Measurements from ENCODE around the gene PCDHB14.
"Not testable (repeated sequence)": the region's sequence is repeated elsewhere in the genome, so short reads cannot be mapped to it uniquely, and the experiment has no call there.

PCDHB14 gene

DNA sequence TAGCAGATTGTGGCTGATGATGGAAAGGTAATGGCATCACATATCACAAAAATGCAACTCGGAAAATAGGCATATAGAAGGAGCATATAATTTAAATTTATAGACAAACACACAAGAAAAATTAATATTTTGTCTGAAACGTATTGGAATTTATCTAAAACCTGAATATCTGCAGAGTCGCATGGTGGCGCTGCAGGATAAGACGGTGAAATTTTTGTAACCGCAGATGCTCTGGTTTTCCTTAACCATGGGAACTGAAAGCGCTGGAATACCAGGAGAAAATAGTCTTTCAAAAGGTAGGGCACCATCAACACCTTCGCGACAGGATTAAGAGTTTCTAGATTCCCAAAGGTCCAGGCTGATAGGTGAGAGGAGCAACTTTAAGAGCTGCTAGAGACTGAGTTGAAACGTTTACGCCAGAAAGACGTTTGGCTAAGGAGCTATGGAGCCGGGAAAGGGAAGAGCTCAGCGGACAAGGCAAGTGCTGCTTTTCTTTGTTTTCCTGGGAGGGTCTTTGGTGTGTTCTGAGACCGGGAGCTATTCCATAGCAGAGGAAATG, 11.0 kb downstream of the PCDHB14 start:
- Histone ChIP-seq H3K9me3 (ENCODE audit: severe bottlenecking) (peaks cover 10% of the 10 kb centered on the region), H3K27ac (ENCODE audit: poor library complexity, severe bottlenecking) (no peak overlapping the region), H3K27me3 (ENCODE audit: insufficient read depth, poor library complexity, severe bottlenecking) (peaks cover 16% of the 10 kb centered on the region), H3K4me1 (ENCODE audit: insufficient read depth, poor library complexity, severe bottlenecking) (no peaks in the 10 kb centered on the region), H3K36me3 (ENCODE audit: low read depth) (no peaks in the 10 kb centered on the region), H3K4me3 (ENCODE audit: severe bottlenecking) (no peak overlapping the region)
- no peak for DNase-seq (ENCODE audit: low spot score)
- no peak for ATAC-seq (ENCODE audit: low read depth)
- TF ChIP-seq, protein P1, sequence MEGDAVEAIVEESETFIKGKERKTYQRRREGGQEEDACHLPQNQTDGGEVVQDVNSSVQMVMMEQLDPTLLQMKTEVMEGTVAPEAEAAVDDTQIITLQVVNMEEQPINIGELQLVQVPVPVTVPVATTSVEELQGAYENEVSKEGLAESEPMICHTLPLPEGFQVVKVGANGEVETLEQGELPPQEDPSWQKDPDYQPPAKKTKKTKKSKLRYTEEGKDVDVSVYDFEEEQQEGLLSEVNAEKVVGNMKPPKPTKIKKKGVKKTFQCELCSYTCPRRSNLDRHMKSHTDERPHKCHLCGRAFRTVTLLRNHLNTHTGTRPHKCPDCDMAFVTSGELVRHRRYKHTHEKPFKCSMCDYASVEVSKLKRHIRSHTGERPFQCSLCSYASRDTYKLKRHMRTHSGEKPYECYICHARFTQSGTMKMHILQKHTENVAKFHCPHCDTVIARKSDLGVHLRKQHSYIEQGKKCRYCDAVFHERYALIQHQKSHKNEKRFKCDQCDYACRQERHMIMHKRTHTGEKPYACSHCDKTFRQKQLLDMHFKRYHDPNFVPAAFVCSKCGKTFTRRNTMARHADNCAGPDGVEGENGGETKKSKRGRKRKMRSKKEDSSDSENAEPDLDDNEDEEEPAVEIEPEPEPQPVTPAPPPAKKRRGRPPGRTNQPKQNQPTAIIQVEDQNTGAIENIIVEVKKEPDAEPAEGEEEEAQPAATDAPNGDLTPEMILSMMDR (IDR thresholded peaks at IDR 0.05; ENCODE audit: poor library complexity, severe bottlenecking) = peak; percentile 43

DNA sequence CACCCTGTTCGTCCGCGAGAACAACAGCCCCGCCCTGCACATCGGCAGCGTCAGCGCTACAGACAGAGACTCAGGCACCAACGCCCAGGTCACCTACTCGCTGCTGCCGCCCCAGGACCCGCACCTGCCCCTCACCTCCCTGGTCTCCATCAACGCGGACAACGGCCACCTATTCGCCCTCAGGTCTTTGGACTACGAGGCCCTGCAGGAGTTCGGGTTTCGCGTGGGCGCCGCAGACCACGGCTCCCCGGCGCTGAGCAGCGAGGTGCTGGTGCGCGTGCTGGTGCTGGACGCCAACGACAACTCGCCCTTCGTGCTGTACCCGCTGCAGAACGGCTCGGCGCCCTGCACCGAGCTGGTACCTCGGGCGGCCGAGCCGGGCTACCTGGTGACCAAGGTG, 12.8 kb downstream of the PCDHB14 start:
- H3K27ac ChIP-seq (ENCODE audit: poor library complexity, severe bottlenecking); DNase-seq (ENCODE audit: low spot score); H3K4me3 ChIP-seq (ENCODE audit: severe bottlenecking); H3K4me1 ChIP-seq (ENCODE audit: insufficient read depth, poor library complexity, severe bottlenecking); H3K36me3 ChIP-seq (ENCODE audit: low read depth); ATAC-seq (ENCODE audit: low read depth): not testable (repeated sequence)
- peaks cover 16% of the 10 kb centered on the region for H3K9me3 ChIP-seq (ENCODE audit: severe bottlenecking)
- H3K27me3 ChIP-seq (ENCODE audit: insufficient read depth, poor library complexity, severe bottlenecking) = peaks cover 24% of the 10 kb centered on the region

DNA sequence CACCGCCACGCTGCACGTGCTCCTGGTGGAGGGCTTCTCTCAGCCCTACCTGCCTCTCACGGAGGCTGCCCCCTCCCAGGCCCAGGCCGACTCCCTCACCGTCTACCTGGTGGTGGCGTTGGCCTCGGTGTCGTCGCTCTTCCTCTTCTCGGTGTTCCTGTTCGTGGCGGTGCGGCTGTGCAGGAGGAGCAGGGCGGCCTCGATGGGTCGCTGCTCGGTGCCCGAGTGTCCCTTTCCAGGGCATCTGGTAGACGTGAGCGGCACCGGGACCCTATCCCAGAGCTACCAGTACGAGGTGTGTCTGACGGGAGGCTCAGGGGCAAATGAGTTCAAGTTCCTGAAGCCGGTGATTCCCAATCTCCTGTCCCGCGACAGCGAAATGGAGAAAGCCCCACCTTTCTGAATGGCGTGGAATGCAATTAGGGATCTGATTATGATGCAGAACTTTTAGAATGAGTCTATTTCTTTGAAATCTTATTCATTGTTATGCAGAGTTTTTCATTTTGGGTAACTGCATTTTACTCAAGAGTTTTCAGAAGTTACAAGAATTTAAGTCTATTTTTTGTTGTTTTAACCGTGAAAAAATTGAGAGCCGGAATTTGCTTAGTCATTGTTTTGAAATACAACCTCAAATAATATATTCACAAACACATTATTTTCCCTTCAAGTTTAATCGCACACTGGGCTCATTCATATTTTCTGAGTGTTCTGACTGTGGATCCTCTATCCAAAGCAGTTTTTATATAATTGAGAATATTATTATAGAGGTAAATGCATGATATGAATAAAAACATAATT, 13.6 kb downstream of the PCDHB14 start:
- H3K9me3 ChIP-seq (ENCODE audit: severe bottlenecking) = peaks cover 16% of the 10 kb centered on the region
- ATAC-seq (ENCODE audit: low read depth) (no peak), DNase-seq (ENCODE audit: low spot score) (no peak)
- H3K36me3 ChIP-seq (ENCODE audit: low read depth) = no peaks in the 10 kb centered on the region
- TF ChIP-seq, protein P1 (IDR thresholded peaks at IDR 0.05; ENCODE audit: poor library complexity, severe bottlenecking) = no peak
- no peak overlapping the region for H3K4me3 ChIP-seq (ENCODE audit: severe bottlenecking)
- H3K27ac ChIP-seq (ENCODE audit: poor library complexity, severe bottlenecking) = no peak overlapping the region
- peaks cover 24% of the 10 kb centered on the region for H3K27me3 ChIP-seq (ENCODE audit: insufficient read depth, poor library complexity, severe bottlenecking)
- no peaks in the 10 kb centered on the region for H3K4me1 ChIP-seq (ENCODE audit: insufficient read depth, poor library complexity, severe bottlenecking)

DNA sequence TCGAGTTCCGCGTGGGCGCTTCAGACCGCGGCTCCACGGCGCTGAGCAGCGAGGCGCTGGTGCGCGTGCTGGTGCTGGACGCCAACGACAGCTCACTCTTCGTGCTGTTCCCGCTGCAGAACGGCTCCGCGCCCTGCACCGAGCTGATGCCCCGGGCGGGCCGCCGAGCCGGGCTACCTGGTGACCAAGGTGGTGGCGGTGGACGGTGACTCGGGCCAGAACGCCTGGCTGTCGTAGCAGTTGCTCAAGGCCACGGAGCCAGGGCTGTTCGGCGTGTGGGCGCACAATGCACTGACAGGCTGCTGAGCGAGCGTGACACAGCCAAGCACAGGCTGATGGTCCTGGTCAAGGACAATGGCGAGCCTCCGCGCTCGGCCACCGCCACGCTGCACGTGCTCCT, 18.4 kb downstream of the PCDHB14 start:
- DNase-seq (ENCODE audit: low spot score) (no peak), ATAC-seq (ENCODE audit: low read depth) (no peak)
- Histone ChIP-seq H3K9me3 (ENCODE audit: severe bottlenecking) (peaks cover 20% of the 10 kb centered on the region), H3K27me3 (ENCODE audit: insufficient read depth, poor library complexity, severe bottlenecking) (peaks cover 15% of the 10 kb centered on the region), H3K4me3 (ENCODE audit: severe bottlenecking) (no peak overlapping the region), H3K27ac (ENCODE audit: poor library complexity, severe bottlenecking) (no peak overlapping the region), H3K4me1 (ENCODE audit: insufficient read depth, poor library complexity, severe bottlenecking) (no peaks in the 10 kb centered on the region), H3K36me3 (ENCODE audit: low read depth) (no peaks in the 10 kb centered on the region)
- TF ChIP-seq, protein P1 (IDR thresholded peaks at IDR 0.05; ENCODE audit: poor library complexity, severe bottlenecking) = no peak

DNA sequence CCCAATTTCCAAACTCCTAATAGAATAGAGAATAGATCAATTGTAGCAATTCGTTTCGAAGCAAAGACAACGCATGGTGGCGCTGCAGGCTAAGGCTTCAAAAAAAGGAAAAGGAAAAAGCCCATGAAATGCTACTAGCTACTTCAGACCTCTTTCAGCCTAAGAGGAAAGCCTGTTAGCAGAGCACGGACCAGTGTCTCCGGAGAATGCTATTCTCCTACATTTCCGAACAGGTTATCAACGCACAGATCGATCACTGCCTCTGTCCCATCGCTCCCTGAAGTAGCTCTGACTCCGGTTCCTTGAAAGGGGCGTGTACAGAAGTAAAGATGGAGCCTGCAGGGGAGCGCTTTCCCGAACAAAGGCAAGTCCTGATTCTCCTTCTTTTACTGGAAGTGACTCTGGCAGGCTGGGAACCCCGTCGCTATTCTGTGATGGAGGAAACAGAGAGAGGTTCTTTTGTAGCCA, 22.1 kb downstream of the PCDHB14 start, which contains the start of gene PCDHB15:
Gene PCDHB15 (plus strand): TSS at position 146 of the 468 bp plus-strand sequence. CDS start 184 bp downstream, at position 330.
- Histone ChIP-seq H3K27me3 (ENCODE audit: insufficient read depth, poor library complexity, severe bottlenecking) (peaks cover 6% of the 10 kb centered on the region), H3K36me3 (ENCODE audit: low read depth) (no peaks in the 10 kb centered on the region), H3K4me1 (ENCODE audit: insufficient read depth, poor library complexity, severe bottlenecking) (no peaks in the 10 kb centered on the region), H3K4me3 (ENCODE audit: severe bottlenecking) (no peak within 1 kb of the TSS), H3K9me3 (ENCODE audit: severe bottlenecking) (peaks cover 28% of the 10 kb centered on the region), H3K27ac (ENCODE audit: poor library complexity, severe bottlenecking) (no peak within 1 kb of the TSS)
- TF ChIP-seq, protein P1 (IDR thresholded peaks at IDR 0.05; ENCODE audit: poor library complexity, severe bottlenecking) = no peak
- ATAC-seq (ENCODE audit: low read depth) (no peak), DNase-seq (ENCODE audit: low spot score) (no peak)

DNA sequence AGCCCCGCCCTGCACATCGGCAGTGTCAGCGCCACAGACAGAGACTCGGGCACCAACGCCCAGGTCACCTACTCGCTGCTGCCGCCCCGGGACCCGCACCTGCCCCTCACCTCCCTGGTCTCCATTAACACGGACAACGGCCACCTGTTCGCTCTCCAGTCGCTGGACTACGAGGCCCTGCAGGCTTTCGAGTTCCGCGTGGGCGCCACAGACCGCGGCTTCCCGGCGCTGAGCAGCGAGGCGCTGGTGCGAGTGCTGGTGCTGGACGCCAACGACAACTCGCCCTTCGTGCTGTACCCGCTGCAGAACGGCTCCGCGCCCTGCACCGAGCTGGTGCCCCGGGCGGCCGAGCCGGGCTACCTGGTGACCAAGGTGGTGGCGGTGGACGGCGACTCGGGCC, 23.8 kb downstream of the PCDHB14 start:
- H3K27ac ChIP-seq (ENCODE audit: poor library complexity, severe bottlenecking); H3K4me1 ChIP-seq (ENCODE audit: insufficient read depth, poor library complexity, severe bottlenecking); H3K4me3 ChIP-seq (ENCODE audit: severe bottlenecking); DNase-seq (ENCODE audit: low spot score); H3K27me3 ChIP-seq (ENCODE audit: insufficient read depth, poor library complexity, severe bottlenecking); ATAC-seq (ENCODE audit: low read depth); H3K36me3 ChIP-seq (ENCODE audit: low read depth): not testable (repeated sequence)
- peaks cover 24% of the 10 kb centered on the region for H3K9me3 ChIP-seq (ENCODE audit: severe bottlenecking)

DNA sequence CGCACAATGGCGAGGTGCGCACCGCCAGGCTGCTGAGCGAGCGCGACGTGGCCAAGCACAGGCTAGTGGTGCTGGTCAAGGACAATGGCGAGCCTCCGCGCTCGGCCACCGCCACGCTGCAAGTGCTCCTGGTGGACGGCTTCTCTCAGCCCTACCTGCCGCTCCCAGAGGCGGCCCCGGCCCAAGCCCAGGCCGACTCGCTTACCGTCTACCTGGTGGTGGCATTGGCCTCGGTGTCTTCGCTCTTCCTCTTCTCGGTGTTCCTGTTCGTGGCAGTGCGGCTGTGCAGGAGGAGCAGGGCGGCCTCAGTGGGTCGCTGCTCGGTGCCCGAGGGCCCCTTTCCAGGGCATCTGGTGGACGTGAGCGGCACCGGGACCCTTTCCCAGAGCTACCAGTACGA, 24.3 kb downstream of the PCDHB14 start:
- not testable (repeated sequence) for H3K27me3 ChIP-seq (ENCODE audit: insufficient read depth, poor library complexity, severe bottlenecking); DNase-seq (ENCODE audit: low spot score); H3K27ac ChIP-seq (ENCODE audit: poor library complexity, severe bottlenecking); H3K4me3 ChIP-seq (ENCODE audit: severe bottlenecking); H3K4me1 ChIP-seq (ENCODE audit: insufficient read depth, poor library complexity, severe bottlenecking); ATAC-seq (ENCODE audit: low read depth); H3K36me3 ChIP-seq (ENCODE audit: low read depth)
- peaks cover 28% of the 10 kb centered on the region for H3K9me3 ChIP-seq (ENCODE audit: severe bottlenecking)
